Ascending aorta (tissue), 2 donors: Measurements from ENCODE around the gene ACBD6. TPM values are rescaled to one million over a fixed set of nuclear protein-coding genes. Genes with fewer than 3 reads are reported as not detected.

Experiments used
- DNase-seq, 2 donors: peaks; one replicate each; pipeline ENCODE4 v3.0.0-alpha.2; 2019; ENCODE audit warnings: low spot score in 2 of 2
- H3K27ac ChIP-seq, 2 donors: fragments of 200-600 bp; sonication (generic); one replicate each; pipeline ENCODE4 v1.5.1; 2016 to 2017; ENCODE audit warnings: mild to moderate bottlenecking in 1 of 2
- H3K27me3 ChIP-seq: fragments of 200-600 bp; sonication (generic); one replicate; pipeline ENCODE4 v1.5.1; 2017
- H3K36me3 ChIP-seq, 2 donors: fragments of 200-600 bp; sonication (generic); one replicate each; pipeline ENCODE4 v1.5.1; 2016
- H3K4me1 ChIP-seq, 2 donors: fragments of 200-600 bp; sonication (generic); one replicate each; pipeline ENCODE4 v1.5.1; 2016 to 2017; ENCODE audit warnings: mild to moderate bottlenecking in 1 of 2
- H3K4me3 ChIP-seq, 2 donors: fragments of 200-600 bp; sonication (generic); one replicate each; pipeline ENCODE4 v1.5.1; 2016 to 2017; ENCODE audit warnings: mild to moderate bottlenecking in 1 of 2
- H3K9me3 ChIP-seq, 2 donors: fragments of 200-600 bp; sonication (generic); one replicate each; pipeline ENCODE4 v1.5.1; 2016
- intact Hi-C: fragments of 100-400 bp; cut with DNase I; formaldehyde crosslinking; loops from one replicate; pipeline ENCODE4 v1.15.1; 2023
- total RNA-seq: library from RNA; depleted of rRNA; stranded (reverse); fragments of >200 nt; gene quantifications from one replicate; pipeline ENCODE4 v1.1.0, GENCODE V29; 2016
- TF ChIP-seq, protein P1 (sequence below), 3 experiments: fragments of 200-600 bp in 2 of 3; fragments of 450-650 bp in 1 of 3; sonication (generic) in 2 of 3; IDR thresholded peaks; one replicate each; pipeline ENCODE4 v1.5.1; 2016 to 2019; ENCODE audit warnings: antibody characterized with exemption in 3 of 3, mild to moderate bottlenecking in 1 of 3, moderate library complexity in 1 of 3

ACBD6 gene
- total RNA-seq, 1 donor from 2014 or later: 67.7 TPM

DNA sequence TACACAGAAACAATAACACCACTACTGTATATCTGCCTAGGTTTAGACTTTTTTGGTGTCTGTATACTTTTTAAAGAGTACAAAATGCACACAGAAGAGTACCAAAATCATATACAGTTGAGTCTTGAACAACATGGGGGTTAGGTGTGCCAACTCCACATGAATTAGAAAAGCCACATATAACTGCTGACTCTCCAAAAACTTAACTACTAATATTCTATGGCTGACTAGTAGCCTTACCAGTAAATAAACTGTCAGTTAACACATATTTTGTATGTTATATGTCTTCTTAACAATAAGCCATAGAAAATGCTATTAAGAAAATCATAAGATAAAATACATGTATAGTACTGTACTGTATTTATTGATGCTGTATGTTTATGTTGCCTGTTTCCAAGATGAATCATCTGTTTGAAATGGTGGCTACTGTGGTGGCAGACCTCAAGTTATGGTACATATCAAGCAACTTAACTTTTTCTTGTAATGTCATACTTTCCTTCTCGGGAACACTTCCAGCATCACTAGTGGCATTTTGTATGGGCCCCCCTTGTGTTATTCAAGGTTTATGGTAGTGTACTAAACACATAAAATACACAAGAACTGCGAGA, 201.1 kb downstream of the ACBD6 start:
- no peak for DNase-seq
- Histone ChIP-seq H3K27me3 (no peaks in the 10 kb centered on the region), H3K36me3 (no peaks in the 10 kb centered on the region), H3K4me1 (no peaks in the 10 kb centered on the region), H3K4me3 (no peak overlapping the region), H3K27ac (no peak overlapping the region), H3K9me3 (no peaks in the 10 kb centered on the region)
- TF ChIP-seq, protein P1, sequence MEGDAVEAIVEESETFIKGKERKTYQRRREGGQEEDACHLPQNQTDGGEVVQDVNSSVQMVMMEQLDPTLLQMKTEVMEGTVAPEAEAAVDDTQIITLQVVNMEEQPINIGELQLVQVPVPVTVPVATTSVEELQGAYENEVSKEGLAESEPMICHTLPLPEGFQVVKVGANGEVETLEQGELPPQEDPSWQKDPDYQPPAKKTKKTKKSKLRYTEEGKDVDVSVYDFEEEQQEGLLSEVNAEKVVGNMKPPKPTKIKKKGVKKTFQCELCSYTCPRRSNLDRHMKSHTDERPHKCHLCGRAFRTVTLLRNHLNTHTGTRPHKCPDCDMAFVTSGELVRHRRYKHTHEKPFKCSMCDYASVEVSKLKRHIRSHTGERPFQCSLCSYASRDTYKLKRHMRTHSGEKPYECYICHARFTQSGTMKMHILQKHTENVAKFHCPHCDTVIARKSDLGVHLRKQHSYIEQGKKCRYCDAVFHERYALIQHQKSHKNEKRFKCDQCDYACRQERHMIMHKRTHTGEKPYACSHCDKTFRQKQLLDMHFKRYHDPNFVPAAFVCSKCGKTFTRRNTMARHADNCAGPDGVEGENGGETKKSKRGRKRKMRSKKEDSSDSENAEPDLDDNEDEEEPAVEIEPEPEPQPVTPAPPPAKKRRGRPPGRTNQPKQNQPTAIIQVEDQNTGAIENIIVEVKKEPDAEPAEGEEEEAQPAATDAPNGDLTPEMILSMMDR (IDR thresholded peaks at IDR 0.05): no peak
- intact Hi-C loops: no loop called here

DNA sequence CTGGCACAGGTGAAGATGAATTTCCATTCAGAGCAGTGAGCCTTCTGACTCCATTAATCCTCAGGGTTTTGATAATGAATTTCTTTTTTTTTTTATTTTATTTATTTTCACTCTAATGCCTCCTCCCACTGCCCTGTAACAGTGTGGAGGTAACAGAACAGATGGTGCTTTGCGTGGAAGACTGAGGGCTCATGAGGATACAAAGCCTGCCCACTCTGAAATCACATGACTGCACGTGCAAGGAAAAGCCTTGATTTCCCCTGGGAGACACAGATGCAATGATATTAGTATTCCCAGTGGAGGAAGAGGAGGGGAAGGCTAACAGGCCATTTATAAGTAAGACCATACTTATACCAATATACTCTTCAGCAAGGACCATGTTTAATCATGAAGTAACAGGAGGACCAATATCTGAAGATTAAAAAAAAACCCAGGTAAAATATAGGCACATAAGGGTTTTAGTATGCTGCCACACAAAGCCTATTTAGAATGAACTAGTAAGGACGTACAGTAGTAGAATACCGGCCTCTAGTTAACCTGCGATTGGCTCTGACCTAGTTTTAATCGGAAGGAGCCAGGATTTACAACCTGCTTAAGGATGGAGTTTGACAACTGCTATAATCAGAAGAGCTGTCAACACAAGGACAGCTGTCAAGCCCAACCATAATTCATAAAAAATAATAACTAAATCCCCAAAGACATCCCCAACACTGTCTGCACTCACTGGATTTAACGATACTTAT, 202.7 kb downstream of the ACBD6 start:
- Histone ChIP-seq H3K4me1 (no peaks in the 10 kb centered on the region), H3K9me3 (no peaks in the 10 kb centered on the region), H3K4me3 (no peak overlapping the region), H3K27ac (no peak overlapping the region), H3K27me3 (no peaks in the 10 kb centered on the region), H3K36me3 (no peaks in the 10 kb centered on the region)
- intact Hi-C loops: no loop called here
- TF ChIP-seq, protein P1 (IDR thresholded peaks at IDR 0.05): no peak
- no peak for DNase-seq

DNA sequence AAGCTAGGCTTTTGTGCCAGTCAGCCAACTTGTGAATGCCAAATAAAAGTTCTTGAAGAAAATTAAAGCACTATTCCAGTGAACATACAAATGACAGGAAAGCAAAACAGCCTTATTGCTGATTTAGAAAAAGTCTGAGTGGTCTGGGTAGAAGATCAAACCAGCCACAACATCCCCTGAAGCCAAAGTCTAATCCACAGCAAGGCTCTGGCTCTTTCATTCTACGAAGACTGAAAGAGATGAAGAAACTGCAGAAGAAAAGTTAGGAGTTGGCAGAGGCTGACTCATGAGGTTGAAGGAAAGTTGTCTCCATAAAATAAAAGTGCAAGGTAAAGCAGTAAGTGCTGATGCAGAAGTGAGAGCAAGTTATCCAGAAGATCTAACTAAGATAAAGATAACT, 206.4 kb downstream of the ACBD6 start:
- TF ChIP-seq, protein P1 (IDR thresholded peaks at IDR 0.05): no peak
- DNase-seq: no peak
- Histone ChIP-seq H3K9me3 (no peaks in the 10 kb centered on the region), H3K27me3 (no peaks in the 10 kb centered on the region), H3K4me3 (no peak overlapping the region), H3K4me1 (no peaks in the 10 kb centered on the region), H3K27ac (no peak overlapping the region), H3K36me3 (no peaks in the 10 kb centered on the region)
- intact Hi-C loops: no loop called here

DNA sequence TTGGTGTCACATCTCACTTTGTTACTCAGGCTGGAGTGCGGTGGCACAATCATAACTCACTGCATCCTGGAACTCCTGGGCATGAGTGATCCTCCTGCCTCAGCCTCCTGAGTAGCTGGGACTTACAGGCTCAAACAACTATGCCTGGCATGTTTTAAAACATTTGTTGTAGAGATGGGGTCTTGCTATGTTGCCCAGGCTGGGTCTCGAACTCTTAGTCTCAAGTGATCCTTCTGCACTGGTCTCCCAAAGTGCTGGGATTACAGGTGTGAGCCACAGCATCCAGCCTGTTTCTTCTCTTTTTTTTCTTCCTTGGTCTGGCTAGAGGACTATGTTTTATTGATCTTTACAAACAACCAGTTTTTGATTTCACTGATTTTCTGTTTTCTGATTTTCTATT, 207.7 kb downstream of the ACBD6 start:
- TF ChIP-seq, protein P1 (IDR thresholded peaks at IDR 0.05): no peak
- no peaks in the 10 kb centered on the region for H3K27me3 ChIP-seq

DNA sequence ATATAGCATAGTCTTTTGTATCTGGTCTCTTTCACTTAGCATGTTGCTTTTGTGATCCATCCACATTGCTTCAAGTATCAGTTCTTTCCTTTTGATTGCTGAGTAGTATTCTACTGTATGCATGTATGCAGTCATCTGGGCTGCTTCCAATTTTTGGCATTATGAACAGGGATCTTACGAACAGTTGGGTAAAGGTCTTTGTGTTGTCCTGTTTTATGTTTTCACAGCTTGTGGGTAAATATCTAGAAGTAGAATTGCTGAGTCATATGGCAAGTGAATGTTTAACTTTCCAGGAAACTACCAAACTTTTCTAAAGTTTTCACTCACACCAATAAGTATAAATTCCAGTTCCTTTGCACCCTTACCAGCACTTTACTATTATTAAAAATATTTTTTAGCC, 211.4 kb downstream of the ACBD6 start:
- Histone ChIP-seq H3K9me3 (no peaks in the 10 kb centered on the region), H3K27me3 (no peaks in the 10 kb centered on the region), H3K27ac (no peak overlapping the region), H3K4me3 (no peak overlapping the region), H3K4me1 (no peaks in the 10 kb centered on the region), H3K36me3 (peaks cover 0 to 3% of the 10 kb centered on the region in 2 donors)
- TF ChIP-seq, protein P1 (IDR thresholded peaks at IDR 0.05): no peak
- no peak for DNase-seq
- intact Hi-C loops: no loop called here

More for the DNA sequence above, 207.7 kb downstream of the ACBD6 start:
- no peak for DNase-seq
- intact Hi-C loops: no loop called here
- Histone ChIP-seq H3K27ac (no peak overlapping the region), H3K36me3 (no peaks in the 10 kb centered on the region), H3K4me1 (no peaks in the 10 kb centered on the region), H3K9me3 (no peaks in the 10 kb centered on the region), H3K4me3 (no peak overlapping the region)
